ENCODE results near the gene PLA2G4F.
A peak's percentile ranks its signal among the peaks of the same experiment; 100 is the strongest.

Gene PLA2G4F

GRCh38 chr15:42146551-42147430, 9.6 kb downstream of the PLA2G4F start:
- no peak for DNase-seq (ENCODE audit: low spot score)

- no peak for DNase-seq (ENCODE audit: low spot score)
These were observed 10.6 kb downstream of the PLA2G4F start for GRCh38 chr15:42145546-42146455.

GRCh38 chr15:42144841-42145375, 11.5 kb downstream of the PLA2G4F start:
- no peak for DNase-seq (ENCODE audit: low spot score)

- DNase-seq (ENCODE audit: low spot score): no peak
These were observed 12.4 kb downstream of the PLA2G4F start for GRCh38 chr15:42143866-42144625.

- DNase-seq (ENCODE audit: low spot score): no peak
These were observed 13.1 kb downstream of the PLA2G4F start for GRCh38 chr15:42143356-42143755.

- DNase-seq (ENCODE audit: low spot score): no peak
These were observed 14.4 kb downstream of the PLA2G4F start for GRCh38 chr15:42141795-42142667.

- DNase-seq (ENCODE audit: low spot score): no peak
These were observed 15.2 kb downstream of the PLA2G4F start for GRCh38 chr15:42141246-42141645.

- no peak for DNase-seq (ENCODE audit: low spot score)
These were observed 15.9 kb downstream of the PLA2G4F start for GRCh38 chr15:42140383-42141070.

GRCh38 chr15:42139596-42139995, 16.8 kb downstream of the PLA2G4F start:
- no peak for DNase-seq (ENCODE audit: low spot score)

- no peak for DNase-seq (ENCODE audit: low spot score)
These were observed 17.5 kb downstream of the PLA2G4F start for GRCh38 chr15:42138968-42139386.

- no peak for DNase-seq (ENCODE audit: low spot score)
These were observed 18.0 kb downstream of the PLA2G4F start for GRCh38 chr15:42138411-42138810.

- DNase-seq (ENCODE audit: low spot score): peak; percentile 57
These were observed 18.8 kb downstream of the PLA2G4F start for GRCh38 chr15:42137461-42138261.

- DNase-seq (ENCODE audit: low spot score): no peak
These were observed 19.9 kb downstream of the PLA2G4F start for GRCh38 chr15:42136513-42136912.

- no peak for DNase-seq (ENCODE audit: low spot score)
These were observed 21.1 kb downstream of the PLA2G4F start for GRCh38 chr15:42135351-42135750.

- peak; percentile 71 for DNase-seq (ENCODE audit: low spot score)
These were observed 21.7 kb downstream of the PLA2G4F start for GRCh38 chr15:42134617-42135245.

- peak; percentile 53 for DNase-seq (ENCODE audit: low spot score)
These were observed 22.4 kb downstream of the PLA2G4F start for GRCh38 chr15:42133886-42134502.

- DNase-seq (ENCODE audit: low spot score): no peak
These were observed 23.1 kb downstream of the PLA2G4F start for GRCh38 chr15:42133356-42133755.

Data from kidney tubule cell (primary cell).